GM12878 (cell line): ENCODE data around the gene SUGP2. TPM values are rescaled to one million over a fixed set of nuclear protein-coding genes. Genes with fewer than 3 reads are reported as not detected.

Source experiments
- ATAC-seq: fragments of 200-7000 bp; cut with Tn5 transposase; 3 replicates; pipeline ENCODE4 v1.9.1; 2020; ENCODE audit warnings: mild to moderate bottlenecking, moderate library complexity
- BruUV-seq: library from RNA; stranded (reverse); fragments of 400-500 nt; replicated peaks from 2 replicates; lab custom pipeline; 2021; lab: Mats Ljungman, UMichigan
- CTCF ChIA-PET: fragments of 300-600 bp; sonication (Branson Sonifier 250); formaldehyde crosslinking; extraction: SDS; loops from one replicate; lab custom pipeline; 2021; ENCODE audit warnings: inconsistent platforms; lab: Yijun Ruan, JAX
- POLR2A ChIA-PET: fragments of 350-600 bp; formaldehyde crosslinking; extraction: SDS; loops from one replicate; lab custom pipeline; 2021; ENCODE audit warnings: inconsistent platforms; lab: Charles Lee
- RAD21 ChIA-PET: fragments of 300-600 bp; sonication (Branson Sonifier 250); formaldehyde crosslinking; loops from one replicate; lab custom pipeline; 2023; ENCODE audit warnings: antibody characterized with exemption; ENCODE audit not compliant: unreplicated experiment; lab: Charles Lee
- SMC1A ChIA-PET: fragments of 300-600 bp; sonication (Branson Sonifier 250); formaldehyde crosslinking; loops from one replicate; lab custom pipeline; 2023; ENCODE audit not compliant: unreplicated experiment, uncharacterized antibody; lab: Charles Lee
- DNase-seq: peaks from one replicate; pipeline ENCODE4 v3.0.0-alpha.2; 2011; ENCODE audit warnings: low read depth, low spot score
- FAIRE-seq: peaks from 3 replicates; lab custom pipeline; 2011; peaks lifted over from hg19 to GRCh38; lab: Jason Lieb, UNC
- H2AFZ ChIP-seq: 2 replicates; pipeline ENCODE4 v1.6.0; 2011; ENCODE audit warnings: low read depth, low read length, control low read depth; ENCODE audit not compliant: control insufficient read depth
- H3K27ac ChIP-seq: 2 replicates; pipeline ENCODE4 v1.5.1; 2011; ENCODE audit warnings: control low read depth; ENCODE audit not compliant: control insufficient read depth, insufficient read depth
- H3K27me3 ChIP-seq, 2 experiments: replicated peaks in 1 of 2; 2 replicates each; pipeline versions ENCODE4 v1.6.0 to v1.6.1; 2011; ENCODE audit warnings: low read length in 1 of 2; ENCODE audit not compliant: control insufficient read depth in 2 of 2, insufficient read depth in 2 of 2
- H3K36me3 ChIP-seq, 2 experiments: 2 replicates each; pipeline ENCODE4 v1.5.1; 2011; ENCODE audit warnings: low read length in 1 of 2; ENCODE audit not compliant: control insufficient read depth in 2 of 2, insufficient read depth in 2 of 2
- H3K4me1 ChIP-seq: 2 replicates; pipeline ENCODE4 v1.6.1; 2011; ENCODE audit warnings: mild to moderate bottlenecking, low read length, moderate library complexity, mixed read lengths; ENCODE audit not compliant: control insufficient read depth, insufficient read depth
- H3K4me2 ChIP-seq: 2 replicates; pipeline ENCODE4 v1.6.0; 2011; ENCODE audit warnings: control low read depth; ENCODE audit not compliant: control insufficient read depth, insufficient read depth
- H3K4me3 ChIP-seq: fragments of 200-600 bp; sonication (generic); 2 replicates; pipeline ENCODE4 v1.5.1; 2016
- H3K79me2 ChIP-seq: 2 replicates; pipeline ENCODE4 v1.6.0; 2011; ENCODE audit warnings: low read length; ENCODE audit not compliant: control insufficient read depth, insufficient read depth
- H3K9ac ChIP-seq: 2 replicates; pipeline ENCODE4 v1.8.0; 2011; ENCODE audit warnings: low read length, control low read depth, mixed read lengths; ENCODE audit not compliant: control insufficient read depth, insufficient read depth
- H3K9me3 ChIP-seq: replicated peaks from 3 replicates; pipeline ENCODE4 v1.5.1; 2011; ENCODE audit warnings: mild to moderate bottlenecking, low read length; ENCODE audit not compliant: control insufficient read depth, insufficient read depth
- H4K20me1 ChIP-seq: 2 replicates; pipeline ENCODE4 v1.6.0; 2011; ENCODE audit not compliant: control insufficient read depth, insufficient read depth
- CHD2 ChIP-seq: IDR thresholded peaks from 2 replicates; pipeline ENCODE4 v1.6.1; 2011; ENCODE audit warnings: low read depth, low read length, improper control_type of control experiment, borderline replicate concordance
- RUNX3 ChIP-seq: IDR thresholded peaks from 2 replicates; pipeline ENCODE4 v1.6.1; 2012; ENCODE audit warnings: low read length, inconsistent platforms
- TBL1XR1 ChIP-seq: IDR thresholded peaks from 2 replicates; pipeline ENCODE4 v1.6.1; 2012; ENCODE audit warnings: low read depth, low read length, improper control_type of control experiment
- WRNIP1 ChIP-seq: IDR thresholded peaks from 2 replicates; pipeline ENCODE4 v1.6.1; 2011; ENCODE audit warnings: low read depth, low read length, improper control_type of control experiment, borderline replicate concordance
- YY1 ChIP-seq: IDR thresholded peaks from 2 replicates; pipeline ENCODE4 v1.6.1; 2011; ENCODE audit warnings: low read depth, mild to moderate bottlenecking, low read length
- WGBS: methylation state at CpG from one replicate; pipeline ENCODE4 v1.1.6; 2016; ENCODE audit warnings: low lambda C conversion rate; ENCODE audit not compliant: insufficient replicate concordance, insufficient coverage; ENCODE audit errors: missing lambda C conversion rate; 5-methylcytosine and 5-hydroxymethylcytosine counted together
- in situ Hi-C: fragments of 300-500 bp; cut with MboI; formaldehyde crosslinking; loops from 9 replicates; pipeline ENCODE4 v1.14.3; 2018; ENCODE audit warnings: mixed read lengths
- intact Hi-C: fragments of 100-400 bp; cut with micrococcal nuclease; formaldehyde crosslinking; loops from one replicate; pipeline ENCODE4 v1.14.2; 2022; ENCODE audit not compliant: unreplicated experiment
- polyA plus RNA-seq, 11 experiments: library from polyadenylated mRNA; depleted of rRNA in 4 of 11; unstranded in 6 of 11; stranded (reverse) in 5 of 11; fragments of >200 nt; fragmentation: Nextera tagmentation in 4 of 11; fragmentation: Illumina TruSeq in 1 of 11; extraction: Ambion mirVana in 4 of 11; extraction: Trizol in 1 of 11; gene quantifications; 1 replicate in 1 of 11; 2 replicates in 10 of 11; pipeline versions ENCODE4 v1.2.1 to v1.2.3, GENCODE V29; 2011 to 2016; ENCODE audit warnings: inconsistent platforms in 2 of 11, missing spikeins in 2 of 11, low read depth in 1 of 11
- total RNA-seq, 4 experiments: library from RNA; depleted of rRNA in 3 of 4; stranded (reverse); fragments of >200 nt in 3 of 4; fragmentation: Illumina TruSeq in 1 of 4; extraction: Trizol in 1 of 4; gene quantifications; 2 replicates each; pipeline versions ENCODE4 v1.2.1 to v1.2.3, GENCODE V29; 2013 to 2021

The SUGP2 gene
- total and polyA plus RNA-seq, 10 of the 15 experiments (the other 5 are each of a cell fraction or from before 2014, with no cell fraction given): 15.0 to 120 (median 57.2) TPM

DNA sequence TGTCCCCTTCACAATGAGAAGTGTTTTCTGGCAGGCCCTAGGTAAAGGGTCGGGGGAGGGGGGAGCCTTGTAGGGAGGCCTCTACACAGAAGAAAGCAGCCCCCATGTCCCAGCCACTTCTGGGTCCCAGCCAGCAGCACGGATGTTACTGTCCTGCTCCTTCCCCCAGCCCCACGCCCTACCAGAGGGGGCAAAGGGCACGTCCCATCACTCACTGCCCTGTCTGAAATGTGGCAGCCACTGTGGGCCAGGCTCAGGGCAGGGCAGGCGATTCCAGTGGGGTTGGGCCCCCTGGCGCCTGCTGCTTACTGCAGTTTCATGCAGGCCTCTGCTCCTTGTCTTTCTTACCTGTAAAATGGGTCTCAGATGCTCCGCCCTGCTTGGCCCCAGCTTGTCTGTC is 24.4 kb upstream of the SUGP2 start:
- ChIA-PET RAD21 (no interaction called here), POLR2A (interaction anchor here (0.6 kb wide), 1 partner anchor 83 kb away, joined by 4 read pairs; no protein-coding TSS in a partner anchor), CTCF (interaction anchor here (1.0 kb wide), 1 partner anchor 19 kb away, joined by 3 read pairs; no protein-coding TSS in a partner anchor), SMC1A (no interaction called here)
- Histone ChIP-seq H3K27ac (no peak overlapping the region), H3K9me3 (no peaks in the 10 kb centered on the region), H4K20me1 (no peaks in the 10 kb centered on the region; the same call in 1 of the 2 replicates), H3K79me2 (no peaks in the 10 kb centered on the region), H3K4me1 (0 out of 2 replicates have a peak, but pooled peaks cover under 1% of the 10 kb centered on the region), H3K27me3 (no peaks in the 10 kb centered on the region), H2AFZ (no peak overlapping the region), H3K36me3 (peaks cover 17 to 31% of the 10 kb centered on the region in 2 experiments), H3K4me2 (no peak overlapping the region), H3K9ac (no peak overlapping the region), H3K4me3 (no peak overlapping the region)
- DNase-seq (no peak), FAIRE-seq (no peak), ATAC-seq (no peak)
- intact Hi-C loops (no loop called here), in situ Hi-C loops (loop anchor here (5.0 kb wide), 1 partner anchor 85 kb away; no protein-coding TSS in a partner anchor)
- no TSS peak for BruUV-seq
- no peak for TF ChIP-seq TBL1XR1
- 85% methylated on average over 7 of the region's 7 CpGs for WGBS

DNA sequence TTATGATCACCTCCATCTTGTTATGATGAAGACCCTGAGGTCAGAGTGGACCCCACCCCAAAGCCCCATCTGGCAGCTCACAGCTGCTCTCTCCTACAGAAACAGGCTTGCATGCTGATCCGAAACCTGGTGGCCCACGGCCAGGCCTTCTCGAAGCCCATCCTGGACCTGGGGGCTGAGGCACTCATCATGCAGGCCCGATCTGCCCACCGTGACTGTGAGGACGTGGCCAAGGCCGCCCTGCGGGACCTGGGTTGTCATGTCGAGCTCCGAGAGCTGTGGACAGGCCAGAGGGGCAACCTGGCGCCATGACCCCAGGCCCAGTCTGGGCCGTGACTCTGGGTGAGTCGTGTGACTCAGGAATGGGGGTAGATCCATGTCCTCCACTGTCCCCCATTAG is 24.0 kb upstream of the SUGP2 start:
- no peak for FAIRE-seq
- Histone ChIP-seq H2AFZ (no peak overlapping the region), H3K27ac (no peak overlapping the region), H3K27me3 (no peaks in the 10 kb centered on the region), H3K36me3 (peaks cover 17 to 32% of the 10 kb centered on the region in 2 experiments), H3K9me3 (no peaks in the 10 kb centered on the region), H3K4me2 (no peak overlapping the region), H3K79me2 (no peaks in the 10 kb centered on the region), H3K4me1 (no peaks in the 10 kb centered on the region), H3K4me3 (no peak overlapping the region), H4K20me1 (no peaks in the 10 kb centered on the region; the same call in 1 of the 2 replicates), H3K9ac (no peak overlapping the region)
- intact Hi-C loops: no loop called here
- 86% methylated on average over 13 of the region's 13 CpGs for WGBS
- in situ Hi-C loops: loop anchor here (5.0 kb wide), 1 partner anchor 85 kb away; no protein-coding TSS in a partner anchor
- SMC1A ChIA-PET: no interaction called here
- POLR2A ChIA-PET: interaction anchor here (0.5 to 0.6 kb wide), 2 partner anchors 9 to 84 kb away, joined by 3 to 4 read pairs; no protein-coding TSS in a partner anchor
- RAD21 ChIA-PET: no interaction called here
- TF ChIP-seq CHD2 (no peak), RUNX3 (no peak), WRNIP1 (no peak), YY1 (no peak)
- no TSS peak for BruUV-seq
- no peak for ATAC-seq
- CTCF ChIA-PET: interaction anchor here (1.0 kb wide), 1 partner anchor 19 kb away, joined by 3 read pairs; no protein-coding TSS in a partner anchor
- no peak for DNase-seq
